WTC11 (cell line): ENCODE data around the gene PFKFB4. TPM values are rescaled to one million over a fixed set of nuclear protein-coding genes. Genes with fewer than 3 reads are reported as not detected.

Source experiments
- ATAC-seq: fragments of 200-7000 bp; cut with Tn5 transposase; 2 replicates; pipeline ENCODE4 v1.10.0; 2021; ENCODE audit warnings: mild to moderate bottlenecking, moderate library complexity
- CTCF ChIA-PET: fragments of 300-600 bp; sonication (Branson Sonifier 250); formaldehyde crosslinking; loops from one replicate; lab custom pipeline; 2021; ENCODE audit warnings: antibody characterized with exemption; lab: Charles Lee
- POLR2A ChIA-PET: fragments of 350-600 bp; sonication (Branson Sonifier 250); formaldehyde crosslinking; loops from one replicate; lab custom pipeline; 2021; ENCODE audit warnings: antibody characterized with exemption; lab: Charles Lee
- DNase-seq: peaks from one replicate; pipeline ENCODE4 v3.0.0; 2021; ENCODE audit warnings: low spot score
- H3K27ac Mint-ChIP-seq: 2 replicates; pipeline ENCODE4 v1.8.0; 2021; ENCODE audit warnings: mixed read lengths
- H3K27me3 Mint-ChIP-seq: 2 replicates; pipeline ENCODE4 v1.8.0; 2021; ENCODE audit warnings: low read depth, mild to moderate bottlenecking, moderate library complexity, mixed read lengths
- H3K36me3 Mint-ChIP-seq: 2 replicates; pipeline ENCODE4 v1.8.0; 2021; ENCODE audit warnings: mixed read lengths
- H3K4me1 Mint-ChIP-seq: 2 replicates; pipeline ENCODE4 v1.8.0; 2022; ENCODE audit warnings: mixed read lengths
- H3K4me3 Mint-ChIP-seq: 2 replicates; pipeline ENCODE4 v1.8.0; 2021; ENCODE audit warnings: mild to moderate bottlenecking, moderate library complexity, mixed read lengths
- H3K9me3 Mint-ChIP-seq: 2 replicates; pipeline ENCODE4 v1.8.0; 2021; ENCODE audit warnings: mixed read lengths
- ARID4B ChIP-seq: sonication (generic); formaldehyde crosslinking; IDR thresholded peaks from 2 replicates; pipeline ENCODE4 v1.8.0; 2023; ENCODE audit warnings: missing genetic modification reagents, mild to moderate bottlenecking, borderline replicate concordance
- CREB1 ChIP-seq: sonication (generic); formaldehyde crosslinking; IDR thresholded peaks from 2 replicates; pipeline ENCODE4 v1.8.0; 2023; ENCODE audit warnings: mild to moderate bottlenecking, missing genetic modification reagents
- E2F5 ChIP-seq: sonication (generic); formaldehyde crosslinking; IDR thresholded peaks from 2 replicates; pipeline ENCODE4 v1.8.1; 2022; ENCODE audit warnings: mild to moderate bottlenecking, moderate library complexity, missing genetic modification reagents
- ELF4 ChIP-seq: sonication (generic); formaldehyde crosslinking; IDR thresholded peaks from 2 replicates; pipeline ENCODE4 v1.8.1; 2022; ENCODE audit warnings: low read depth, mild to moderate bottlenecking, moderate library complexity, missing genetic modification reagents
- ERG ChIP-seq: fragments of 250-450 bp; sonication (Bioruptor Pico); IDR thresholded peaks from 2 replicates; pipeline ENCODE4 v1.8.0; 2021; ENCODE audit warnings: mild to moderate bottlenecking
- GTF2I ChIP-seq: fragments of 250-450 bp; sonication (Bioruptor Pico); conservative IDR thresholded peaks from 2 replicates; pipeline ENCODE4 v1.4.0; 2021; ENCODE audit warnings: mild to moderate bottlenecking
- HMGXB4 ChIP-seq: sonication (generic); formaldehyde crosslinking; IDR thresholded peaks from 2 replicates; pipeline ENCODE4 v1.8.1; 2023; ENCODE audit warnings: mild to moderate bottlenecking, moderate library complexity, missing genetic modification reagents
- NR2C2 ChIP-seq: sonication (generic); formaldehyde crosslinking; IDR thresholded peaks from 2 replicates; pipeline ENCODE4 v1.8.0; 2022; ENCODE audit warnings: mild to moderate bottlenecking, missing genetic modification reagents
- OVOL2 ChIP-seq: fragments of 250-450 bp; sonication (Bioruptor Pico); IDR thresholded peaks from 2 replicates; pipeline ENCODE4 v1.9.0; 2021; ENCODE audit warnings: mild to moderate bottlenecking, borderline replicate concordance
- RORB ChIP-seq: fragments of 250-450 bp; sonication (Bioruptor Pico); IDR thresholded peaks from 2 replicates; pipeline ENCODE4 v1.9.0; 2021; ENCODE audit warnings: mild to moderate bottlenecking
- SMAD4 ChIP-seq: sonication (generic); formaldehyde crosslinking; IDR thresholded peaks from 2 replicates; pipeline ENCODE4 v1.8.0; 2022; ENCODE audit warnings: mild to moderate bottlenecking, missing genetic modification reagents
- total RNA-seq: library from RNA; stranded (reverse); gene quantifications from 3 replicates; pipeline ENCODE4 v1.2.3, GENCODE V29; 2021
- TF ChIP-seq, protein P1 (sequence below): fragments of 250-450 bp; sonication (Bioruptor Pico); IDR thresholded peaks from 2 replicates; pipeline ENCODE4 v1.9.0; 2021; ENCODE audit warnings: mild to moderate bottlenecking, borderline replicate concordance

Gene PFKFB4
- total RNA-seq, 1 experiment from 2014 or later = 18.0 TPM

DNA sequence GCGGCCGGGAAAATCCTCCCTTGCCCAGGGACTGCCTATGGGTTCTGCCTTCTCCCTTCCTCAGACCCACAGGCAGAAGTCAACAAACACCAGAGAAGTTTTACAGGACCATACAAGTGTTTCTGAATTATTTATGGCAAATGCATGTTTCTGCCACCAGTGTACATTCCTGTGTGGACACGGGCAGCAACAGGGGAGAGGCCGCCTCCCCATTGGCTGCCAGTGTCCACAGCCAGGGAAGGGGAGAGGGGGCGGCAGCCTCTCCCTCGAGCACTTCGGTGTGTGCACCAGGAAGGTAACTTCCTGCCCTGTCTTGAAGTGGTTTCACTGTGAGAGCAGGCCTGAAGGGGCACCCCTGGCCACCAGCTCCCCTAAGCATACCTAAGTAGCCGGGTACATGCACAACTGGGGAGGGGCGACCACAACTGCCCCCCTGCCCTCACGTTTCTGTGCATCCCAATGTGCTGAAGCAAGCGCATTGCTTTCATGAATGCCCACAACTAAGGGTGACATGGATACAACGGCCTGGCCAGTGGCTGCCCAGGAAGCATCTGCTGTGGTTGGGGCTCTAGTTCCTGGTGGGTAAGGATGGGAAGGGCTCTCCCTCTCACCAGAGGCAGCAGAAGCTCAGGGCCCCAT lies 37.8 kb downstream of the PFKFB4 start:
- peaks cover 19% of the 10 kb centered on the region for H3K36me3 Mint-ChIP-seq
- ATAC-seq (no peak), DNase-seq (no peak)
- no peaks in the 10 kb centered on the region for H3K9me3 Mint-ChIP-seq
- no peaks in the 10 kb centered on the region for H3K27me3 Mint-ChIP-seq
- no peak for TF ChIP-seq ELF4 (CRISPR knock-in tag)
- TF ChIP-seq GTF2I (CRISPR knock-in tag) = no peak
- TF ChIP-seq ARID4B (CRISPR knock-in tag) = no peak
- TF ChIP-seq E2F5 (CRISPR knock-in tag) = no peak
- TF ChIP-seq RORB (CRISPR knock-in tag) = no peak
- TF ChIP-seq OVOL2 (CRISPR knock-in tag) = no peak
- TF ChIP-seq, protein P1, sequence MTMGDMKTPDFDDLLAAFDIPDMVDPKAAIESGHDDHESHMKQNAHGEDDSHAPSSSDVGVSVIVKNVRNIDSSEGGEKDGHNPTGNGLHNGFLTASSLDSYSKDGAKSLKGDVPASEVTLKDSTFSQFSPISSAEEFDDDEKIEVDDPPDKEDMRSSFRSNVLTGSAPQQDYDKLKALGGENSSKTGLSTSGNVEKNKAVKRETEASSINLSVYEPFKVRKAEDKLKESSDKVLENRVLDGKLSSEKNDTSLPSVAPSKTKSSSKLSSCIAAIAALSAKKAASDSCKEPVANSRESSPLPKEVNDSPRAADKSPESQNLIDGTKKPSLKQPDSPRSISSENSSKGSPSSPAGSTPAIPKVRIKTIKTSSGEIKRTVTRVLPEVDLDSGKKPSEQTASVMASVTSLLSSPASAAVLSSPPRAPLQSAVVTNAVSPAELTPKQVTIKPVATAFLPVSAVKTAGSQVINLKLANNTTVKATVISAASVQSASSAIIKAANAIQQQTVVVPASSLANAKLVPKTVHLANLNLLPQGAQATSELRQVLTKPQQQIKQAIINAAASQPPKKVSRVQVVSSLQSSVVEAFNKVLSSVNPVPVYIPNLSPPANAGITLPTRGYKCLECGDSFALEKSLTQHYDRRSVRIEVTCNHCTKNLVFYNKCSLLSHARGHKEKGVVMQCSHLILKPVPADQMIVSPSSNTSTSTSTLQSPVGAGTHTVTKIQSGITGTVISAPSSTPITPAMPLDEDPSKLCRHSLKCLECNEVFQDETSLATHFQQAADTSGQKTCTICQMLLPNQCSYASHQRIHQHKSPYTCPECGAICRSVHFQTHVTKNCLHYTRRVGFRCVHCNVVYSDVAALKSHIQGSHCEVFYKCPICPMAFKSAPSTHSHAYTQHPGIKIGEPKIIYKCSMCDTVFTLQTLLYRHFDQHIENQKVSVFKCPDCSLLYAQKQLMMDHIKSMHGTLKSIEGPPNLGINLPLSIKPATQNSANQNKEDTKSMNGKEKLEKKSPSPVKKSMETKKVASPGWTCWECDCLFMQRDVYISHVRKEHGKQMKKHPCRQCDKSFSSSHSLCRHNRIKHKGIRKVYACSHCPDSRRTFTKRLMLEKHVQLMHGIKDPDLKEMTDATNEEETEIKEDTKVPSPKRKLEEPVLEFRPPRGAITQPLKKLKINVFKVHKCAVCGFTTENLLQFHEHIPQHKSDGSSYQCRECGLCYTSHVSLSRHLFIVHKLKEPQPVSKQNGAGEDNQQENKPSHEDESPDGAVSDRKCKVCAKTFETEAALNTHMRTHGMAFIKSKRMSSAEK (CRISPR knock-in tag) = no peak
- no peak for TF ChIP-seq NR2C2 (CRISPR knock-in tag)
- TF ChIP-seq HMGXB4 (CRISPR knock-in tag) = no peak
- no peak for TF ChIP-seq CREB1 (CRISPR knock-in tag)
- no peak for TF ChIP-seq SMAD4 (CRISPR knock-in tag)
- no peak for TF ChIP-seq ERG (CRISPR knock-in tag)
- POLR2A ChIA-PET = no interaction called here
- H3K27ac Mint-ChIP-seq = peak overlapping the region; percentile 41; the same call in 1 of the 2 replicates
- H3K4me3 Mint-ChIP-seq = no peak overlapping the region
- no peaks in the 10 kb centered on the region for H3K4me1 Mint-ChIP-seq
- CTCF ChIA-PET = interaction anchor here (1.5 to 2.2 kb wide), 2 partner anchors 11 to 83 kb away, joined by 5 to 6 read pairs; no protein-coding TSS in a partner anchor
